Activated CD8-positive, alpha-beta memory T cell treated with anti-CD3 and anti-CD28 coated beads, Interleukin-2, amount 10 ng/mL, durations not matched to agents 7 days and 5 days (primary cell): ENCODE data around the gene RHEBL1. TPM values are rescaled to one million over a fixed set of nuclear protein-coding genes. Genes with fewer than 3 reads are reported as not detected.

ENCODE experiments used
- ATAC-seq: fragments of 150-1000 bp; cut with Tn5 transposase; one replicate; pipeline ENCODE4 v1.10.0; 2021; ENCODE audit warnings: moderate library complexity
- CTCF ChIA-PET: fragments of 350-600 bp; sonication (Branson Sonifier 250); formaldehyde crosslinking; loops from one replicate; lab custom pipeline; 2021; ENCODE audit warnings: antibody characterized with exemption; lab: Charles Lee
- DNase-seq: peaks from one replicate; pipeline ENCODE4 v3.0.0-alpha.2; 2020
- H3K27ac Mint-ChIP-seq: one replicate; pipeline ENCODE4 v1.8.0; 2021; ENCODE audit warnings: mild to moderate bottlenecking, mixed read lengths
- H3K27me3 Mint-ChIP-seq: one replicate; pipeline ENCODE4 v1.8.0; 2021; ENCODE audit warnings: mixed read lengths
- H3K36me3 Mint-ChIP-seq: one replicate; pipeline ENCODE4 v1.8.0; 2021; ENCODE audit warnings: mild to moderate bottlenecking, mixed read lengths
- H3K4me1 Mint-ChIP-seq: one replicate; pipeline ENCODE4 v1.8.0; 2021; ENCODE audit warnings: mixed read lengths
- H3K4me3 Mint-ChIP-seq: one replicate; pipeline ENCODE4 v1.8.0; 2021; ENCODE audit warnings: mild to moderate bottlenecking, moderate library complexity, mixed read lengths
- H3K9me3 Mint-ChIP-seq: one replicate; pipeline ENCODE4 v1.8.0; 2022; ENCODE audit warnings: low read depth, mixed read lengths
- total RNA-seq, 2 experiments: library from RNA; stranded (reverse); gene quantifications; one replicate each; pipeline ENCODE4 v1.2.3, GENCODE V29; 2021

The RHEBL1 gene
- 10 to 100 TPM; 14.9 to 15.1 TPM for total RNA-seq

GRCh38 chr12:49069507-49070346, at the start of gene RHEBL1:
RHEBL1 (minus strand) TSS chr12:49069979; CDS start chr12:49069785, 194 bp downstream.
- ATAC-seq: peak; percentile 99
- peak within 1 kb of the TSS; percentile 87 for H3K4me3 Mint-ChIP-seq
- peaks cover 5% of the 10 kb centered on the region for H3K36me3 Mint-ChIP-seq
- CTCF ChIA-PET: interaction anchor here (0.7 to 8.6 kb wide), 24 partner anchors 11 to 1300 kb away, joined by 3 to 179 read pairs (median 4); partner anchors contain the start of genes DDX23, DHH, KMT2D and LMBR1L
- peak; percentile 100 for DNase-seq
- no peaks in the 10 kb centered on the region for H3K9me3 Mint-ChIP-seq
- peak within 1 kb of the TSS; percentile 92 for H3K27ac Mint-ChIP-seq
- H3K4me1 Mint-ChIP-seq: peaks cover 29% of the 10 kb centered on the region
- H3K27me3 Mint-ChIP-seq: no peaks in the 10 kb centered on the region

DNA sequence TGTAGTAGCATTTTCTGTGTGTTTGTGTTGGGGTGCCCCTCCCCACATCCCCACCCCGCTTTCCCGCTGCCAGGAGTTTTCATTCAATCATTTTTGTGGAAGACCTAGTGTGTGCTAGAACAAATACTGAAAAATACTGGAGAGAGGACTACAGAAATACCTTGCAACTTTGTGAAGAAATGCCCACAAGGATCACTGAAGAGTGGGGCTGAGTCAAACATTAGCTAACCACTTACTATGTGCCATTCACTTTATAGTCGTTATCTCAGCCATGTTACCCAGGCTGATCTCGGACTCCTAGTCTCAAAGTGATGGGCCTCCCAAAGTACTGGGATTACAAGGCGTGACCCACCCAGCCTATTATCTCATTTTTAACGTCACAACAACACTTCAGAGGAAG, 41.4 kb upstream of the RHEBL1 start:
- H3K4me3 Mint-ChIP-seq: peak overlapping the region; percentile 94
- no peaks in the 10 kb centered on the region for H3K27me3 Mint-ChIP-seq
- ATAC-seq (no peak), DNase-seq (no peak)
- peak overlapping the region; percentile 87 for H3K27ac Mint-ChIP-seq
- no peaks in the 10 kb centered on the region for H3K36me3 Mint-ChIP-seq
- H3K4me1 Mint-ChIP-seq: peaks cover 28% of the 10 kb centered on the region
- H3K9me3 Mint-ChIP-seq: no peaks in the 10 kb centered on the region
- CTCF ChIA-PET: interaction anchor here (0.8 to 9.4 kb wide), 13 partner anchors 9 to 157 kb away, joined by 3 to 80 read pairs (median 8); partner anchors contain the start of genes DHH, RHEBL1 and TUBA1B

DNA sequence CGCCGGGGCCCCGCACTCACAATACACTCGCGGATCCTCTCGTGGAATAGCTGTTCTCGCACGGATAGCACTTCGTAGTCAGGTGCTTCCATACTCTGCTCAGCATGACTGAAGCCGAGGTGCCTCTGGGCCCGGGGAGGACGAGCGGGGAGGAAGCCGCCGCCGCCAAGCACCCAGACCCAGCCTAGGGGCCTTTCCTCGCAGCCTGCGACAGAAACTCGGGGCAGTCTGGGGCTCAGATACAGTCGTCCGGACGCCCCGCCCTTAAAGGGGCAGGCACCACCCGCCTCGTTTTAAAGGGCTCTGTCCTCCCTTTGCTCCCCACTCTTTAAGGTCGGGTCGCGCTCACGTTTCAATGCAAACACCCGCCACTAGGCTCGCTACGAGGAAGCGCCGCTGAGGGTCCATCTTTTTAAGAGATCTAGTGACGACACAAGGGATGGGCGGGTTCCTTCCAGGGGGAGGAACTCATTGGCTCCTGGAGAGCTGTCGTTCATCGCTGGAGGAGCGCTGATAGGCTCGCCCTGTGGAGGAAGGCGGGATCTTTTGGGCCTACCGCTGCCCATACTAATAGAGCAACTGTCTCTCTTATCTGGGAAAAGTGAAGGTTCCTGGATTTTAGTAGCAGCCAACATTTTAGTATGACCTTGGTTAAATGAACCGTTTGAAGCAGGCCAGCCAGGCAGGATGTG, 40.8 kb upstream of the RHEBL1 start, which contains the start of gene LMBR1L:
Gene LMBR1L (minus strand): TSS at position 384 of the 692 bp plus-strand sequence. CDS start 292 bp downstream, at position 92.
- Mint-ChIP-seq H3K4me3 (peak within 1 kb of the TSS; percentile 94), H3K27ac (peak within 1 kb of the TSS; percentile 87), H3K9me3 (no peaks in the 10 kb centered on the region), H3K27me3 (no peaks in the 10 kb centered on the region), H3K4me1 (peaks cover 28% of the 10 kb centered on the region), H3K36me3 (no peaks in the 10 kb centered on the region)
- ATAC-seq: peak; percentile 97
- DNase-seq: peak; percentile 99
- CTCF ChIA-PET: interaction anchor here (0.8 to 9.4 kb wide), 16 partner anchors 9 to 315 kb away, joined by 3 to 80 read pairs (median 7); partner anchors contain the start of genes DHH, RHEBL1 and TUBA1B

GRCh38 chr12:49109641-49110463, 40.1 kb upstream of the RHEBL1 start:
- CTCF ChIA-PET: interaction anchor here (0.9 to 9.4 kb wide), 14 partner anchors 8 to 314 kb away, joined by 3 to 80 read pairs (median 8); partner anchors contain the start of genes DHH, RHEBL1 and TUBA1B
- Mint-ChIP-seq H3K4me1 (peaks cover 28% of the 10 kb centered on the region), H3K36me3 (no peaks in the 10 kb centered on the region), H3K4me3 (peak overlapping the region; percentile 94), H3K27me3 (no peaks in the 10 kb centered on the region), H3K9me3 (no peaks in the 10 kb centered on the region), H3K27ac (peak overlapping the region; percentile 87)
- ATAC-seq: no peak
- no peak for DNase-seq

DNA sequence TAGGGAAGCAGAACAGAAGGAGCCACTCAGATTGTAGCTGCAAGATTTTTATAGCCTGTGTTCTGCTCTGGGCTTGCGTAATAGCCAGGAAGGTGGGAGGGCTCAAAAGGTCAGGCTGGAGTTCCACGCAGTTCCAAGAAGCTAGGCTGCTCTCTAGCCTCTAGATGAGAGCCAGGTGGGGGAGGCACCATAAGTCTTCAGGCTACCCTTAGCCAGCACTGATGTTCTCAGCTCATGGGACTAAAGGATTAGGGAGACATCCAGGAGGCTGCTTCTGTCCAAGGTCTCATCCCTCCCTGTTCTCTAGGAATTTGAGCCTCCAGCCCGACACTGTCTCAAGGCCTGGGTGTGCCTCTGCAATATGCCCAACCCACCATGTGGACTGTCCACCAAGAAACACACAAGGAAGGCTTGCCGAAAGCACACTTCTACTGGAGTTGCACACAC, 39.2 kb upstream of the RHEBL1 start:
- CTCF ChIA-PET: interaction anchor here (0.9 to 9.4 kb wide), 9 partner anchors 8 to 121 kb away, joined by 3 to 80 read pairs (median 11); partner anchors contain the start of genes DHH and TUBA1B
- Mint-ChIP-seq H3K4me3 (peak overlapping the region; percentile 94), H3K27ac (no peak overlapping the region), H3K36me3 (no peaks in the 10 kb centered on the region), H3K4me1 (peaks cover 34% of the 10 kb centered on the region), H3K27me3 (no peaks in the 10 kb centered on the region), H3K9me3 (no peaks in the 10 kb centered on the region)
- DNase-seq (no peak), ATAC-seq (no peak)

- DNase-seq (no peak), ATAC-seq (no peak)
- no peak overlapping the region for H3K27ac Mint-ChIP-seq
- no peaks in the 10 kb centered on the region for H3K9me3 Mint-ChIP-seq
- no peaks in the 10 kb centered on the region for H3K27me3 Mint-ChIP-seq
- H3K4me1 Mint-ChIP-seq: peaks cover 25% of the 10 kb centered on the region
- no peak overlapping the region for H3K4me3 Mint-ChIP-seq
- CTCF ChIA-PET: interaction anchor here (1.0 to 9.4 kb wide), 9 partner anchors 9 to 42 kb away, joined by 3 to 80 read pairs (median 5); partner anchors contain the start of genes DHH and RHEBL1
- peaks cover 4% of the 10 kb centered on the region for H3K36me3 Mint-ChIP-seq
Measured at GRCh38 chr12:49105504-49106084, 35.8 kb upstream of the RHEBL1 start.

GRCh38 chr12:49104822-49105221, 35.0 kb upstream of the RHEBL1 start:
- Mint-ChIP-seq H3K27me3 (no peaks in the 10 kb centered on the region), H3K27ac (no peak overlapping the region), H3K9me3 (no peaks in the 10 kb centered on the region), H3K36me3 (peaks cover 4% of the 10 kb centered on the region), H3K4me3 (no peak overlapping the region), H3K4me1 (peaks cover 22% of the 10 kb centered on the region)
- CTCF ChIA-PET: interaction anchor here (1.0 to 9.4 kb wide), 6 partner anchors 10 to 41 kb away, joined by 3 to 80 read pairs (median 6); partner anchors contain the start of genes DHH and RHEBL1
- DNase-seq (no peak), ATAC-seq (no peak)

GRCh38 chr12:49100380-49100779, 30.6 kb upstream of the RHEBL1 start:
- Mint-ChIP-seq H3K36me3 (peaks cover 10% of the 10 kb centered on the region), H3K27me3 (peaks cover 5% of the 10 kb centered on the region), H3K9me3 (no peaks in the 10 kb centered on the region), H3K4me1 (peaks cover 6% of the 10 kb centered on the region), H3K27ac (no peak overlapping the region), H3K4me3 (no peak overlapping the region)
- CTCF ChIA-PET: interaction anchor here (0.8 to 11.8 kb wide), 11 partner anchors 8 to 112 kb away, joined by 3 to 222 read pairs (median 12); partner anchors contain the start of genes LMBR1L and TUBA1B
- ATAC-seq (no peak), DNase-seq (no peak)

- Mint-ChIP-seq H3K36me3 (peaks cover 12% of the 10 kb centered on the region), H3K27me3 (peaks cover 21% of the 10 kb centered on the region), H3K27ac (no peak overlapping the region), H3K4me1 (peaks cover 7% of the 10 kb centered on the region), H3K9me3 (no peaks in the 10 kb centered on the region), H3K4me3 (no peak overlapping the region)
- DNase-seq: no peak
- CTCF ChIA-PET: interaction anchor here (0.7 to 11.8 kb wide), 25 partner anchors 7 to 398 kb away, joined by 3 to 222 read pairs (median 4); partner anchors contain the start of genes KMT2D, LMBR1L, PRPH and RHEBL1
- no peak for ATAC-seq
Measured at GRCh38 chr12:49098703-49099102, 28.9 kb upstream of the RHEBL1 start.

GRCh38 chr12:49098035-49098451, 28.3 kb upstream of the RHEBL1 start:
- Mint-ChIP-seq H3K36me3 (peaks cover 12% of the 10 kb centered on the region), H3K9me3 (no peaks in the 10 kb centered on the region), H3K27ac (no peak overlapping the region), H3K4me1 (peaks cover 11% of the 10 kb centered on the region), H3K4me3 (no peak overlapping the region), H3K27me3 (peaks cover 28% of the 10 kb centered on the region)
- CTCF ChIA-PET: interaction anchor here (0.7 to 11.8 kb wide), 25 partner anchors 11 to 414 kb away, joined by 3 to 222 read pairs (median 4); partner anchors contain the start of genes KMT2D, LMBR1L, PRPH and RHEBL1
- ATAC-seq: peak; percentile 56
- peak; percentile 77 for DNase-seq

DNA sequence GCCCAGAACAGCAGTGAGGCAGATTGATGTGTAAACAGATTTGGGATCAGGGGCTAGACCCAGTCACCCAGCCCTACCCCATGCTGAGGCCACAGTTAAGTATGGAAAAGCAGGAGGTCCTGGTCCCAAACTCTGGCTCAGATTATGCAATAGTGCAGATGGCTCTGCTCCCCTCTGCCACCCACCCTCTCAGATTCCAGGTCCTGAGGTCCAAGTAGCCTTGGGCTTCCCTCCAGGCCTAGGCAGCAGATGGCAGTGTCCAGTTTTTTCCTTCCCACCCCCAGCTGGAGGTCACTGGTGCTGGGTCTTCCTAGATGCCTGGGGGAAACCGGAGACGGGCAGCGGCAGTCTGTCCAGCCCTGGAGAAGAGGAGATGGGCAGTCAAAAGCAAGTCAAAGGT, 27.6 kb upstream of the RHEBL1 start:
- Mint-ChIP-seq H3K36me3 (peaks cover 12% of the 10 kb centered on the region), H3K27me3 (peaks cover 35% of the 10 kb centered on the region), H3K4me1 (peaks cover 14% of the 10 kb centered on the region), H3K27ac (no peak overlapping the region), H3K9me3 (no peaks in the 10 kb centered on the region), H3K4me3 (no peak overlapping the region)
- DNase-seq (no peak), ATAC-seq (no peak)
- CTCF ChIA-PET: interaction anchor here (0.7 to 11.8 kb wide), 15 partner anchors 11 to 415 kb away, joined by 3 to 222 read pairs (median 8); partner anchors contain the start of genes LMBR1L, PRPH, RHEBL1 and TUBA1B
